HPDE6-E6E7 (cell line): ENCODE results near the gene PPP2R3A.
"Not testable (repeated sequence)": the region's sequence is repeated elsewhere in the genome, so short reads cannot be mapped to it uniquely, and the experiment has no call there.

Source experiments
- DNase-seq: peaks from one replicate; pipeline ENCODE4 v3.0.0; 2011; ENCODE audit warnings: missing footprints; ENCODE audit errors: extremely low spot score

Gene PPP2R3A

DNA sequence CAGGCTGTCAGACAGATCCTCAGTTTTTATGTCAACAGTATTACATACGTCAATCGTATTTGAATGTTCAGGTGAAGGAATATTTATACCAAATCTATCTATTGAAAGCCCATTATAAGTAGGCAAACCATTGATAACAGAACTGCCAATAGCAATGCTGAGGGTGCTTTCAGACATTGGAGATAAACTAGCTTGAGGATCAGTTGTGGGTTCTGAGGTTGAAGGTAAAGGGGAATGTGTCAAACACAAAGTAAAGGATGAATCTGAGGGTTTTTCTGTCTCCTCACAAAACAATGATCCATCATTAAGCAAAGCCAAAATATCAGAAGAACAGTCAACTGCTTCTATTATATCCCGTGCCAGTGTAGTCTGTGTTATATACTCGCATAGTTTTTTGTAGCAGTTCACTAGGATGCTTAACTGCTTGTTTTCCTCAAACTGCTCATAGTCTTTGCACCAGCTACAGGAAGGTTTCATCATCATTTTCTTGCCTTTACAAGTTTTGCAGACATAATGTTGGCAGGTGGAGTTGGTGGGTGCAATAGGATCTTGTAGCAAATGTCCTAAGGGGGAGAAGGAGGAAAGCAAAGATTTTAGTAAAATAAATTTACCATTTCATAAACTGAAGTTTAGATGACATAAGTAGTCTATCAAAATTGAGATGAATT, 186.8 kb downstream of the PPP2R3A start:
- no peak for DNase-seq

GRCh38 chr3:136152963-136153362, 187.4 kb downstream of the PPP2R3A start:
- no peak for DNase-seq

DNA sequence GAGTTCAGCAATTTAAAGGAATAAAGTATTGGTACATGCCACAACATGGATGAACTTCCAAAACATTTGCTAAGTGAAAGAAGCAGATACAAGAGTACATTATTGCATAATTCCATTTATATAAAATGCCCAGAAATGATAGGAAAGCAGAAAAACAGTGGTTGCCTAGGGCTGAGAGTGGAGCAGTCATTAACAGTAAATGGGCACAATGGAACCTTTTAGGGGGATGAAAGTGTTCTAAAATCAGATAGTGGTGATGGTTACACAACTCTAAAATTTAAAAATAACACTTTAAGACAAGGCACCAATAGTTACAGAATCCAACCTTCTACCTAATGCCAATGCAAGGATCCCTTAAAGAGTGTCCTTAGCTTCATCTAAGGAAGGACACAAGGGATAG, 196.0 kb downstream of the PPP2R3A start:
- no peak for DNase-seq

- no peak for DNase-seq
These were observed 196.8 kb downstream of the PPP2R3A start for GRCh38 chr3:136162322-136162721.

- not testable (repeated sequence) for DNase-seq
These were observed 198.1 kb downstream of the PPP2R3A start for GRCh38 chr3:136163607-136164006.

DNA sequence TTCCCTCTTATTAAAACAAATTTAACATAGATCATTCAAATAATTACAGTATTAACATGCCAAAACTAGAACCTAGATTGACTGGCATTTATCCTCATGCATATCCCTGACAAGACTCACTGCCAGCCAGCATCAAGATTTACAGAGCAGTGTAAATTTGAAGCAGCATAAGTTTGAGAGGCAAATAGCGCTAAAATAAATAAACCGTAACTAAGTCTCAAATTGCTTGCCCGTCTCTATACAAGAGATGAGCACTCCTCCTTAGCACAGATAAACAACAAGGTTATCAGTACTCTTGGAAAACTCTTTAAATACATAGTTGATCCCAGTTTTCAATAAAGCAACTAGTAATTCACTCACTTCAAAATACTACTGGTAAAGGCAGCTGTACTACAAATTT, 201.0 kb downstream of the PPP2R3A start:
- no peak for DNase-seq

GRCh38 chr3:136168236-136168635, 202.7 kb downstream of the PPP2R3A start:
- DNase-seq: not testable (repeated sequence)

GRCh38 chr3:136171097-136171542, 205.6 kb downstream of the PPP2R3A start:
- DNase-seq: peak; percentile 40

DNA sequence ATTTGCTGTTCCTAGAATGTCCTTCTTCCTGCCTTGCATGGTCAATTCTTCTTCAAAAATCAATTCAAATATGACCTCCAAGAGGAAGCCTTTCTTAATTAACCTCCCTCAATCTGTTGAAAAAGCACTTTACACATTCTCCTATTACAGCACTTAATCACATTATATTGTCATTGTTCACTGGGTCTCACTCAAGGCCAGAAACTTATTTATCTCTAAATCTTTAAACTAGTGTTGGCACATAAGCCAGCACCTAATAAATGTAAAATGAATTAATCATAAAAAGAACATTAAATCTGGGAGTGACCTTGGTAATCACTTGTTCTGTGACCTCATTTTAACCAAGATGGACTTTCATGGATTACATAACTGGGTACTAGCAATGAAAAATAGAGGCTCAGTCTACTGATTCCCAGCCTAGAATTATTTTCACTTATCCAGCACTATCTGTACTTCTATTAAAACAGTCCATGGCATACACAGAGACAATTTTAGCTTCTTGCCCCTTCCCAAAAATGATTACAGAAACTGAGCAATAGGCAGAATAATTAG, 208.5 kb downstream of the PPP2R3A start:
- DNase-seq: no peak

DNA sequence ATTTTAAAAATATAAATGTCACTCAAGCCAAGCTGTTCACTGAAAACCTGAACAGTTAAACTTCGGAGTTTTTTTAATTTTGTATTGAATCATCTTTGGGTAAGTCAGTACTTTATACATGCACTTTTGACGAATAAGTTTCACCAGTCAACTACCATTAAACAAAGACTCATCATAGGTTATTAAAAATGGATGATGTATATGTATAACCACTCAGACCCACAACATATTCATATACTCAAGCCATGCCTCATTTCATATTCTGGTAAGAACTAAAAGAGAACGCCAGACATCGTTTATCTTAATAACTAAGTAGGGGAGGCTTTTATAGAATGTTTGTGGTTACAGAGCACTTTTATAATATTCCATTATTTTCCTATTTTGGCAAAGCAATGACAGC, 212.3 kb downstream of the PPP2R3A start:
- DNase-seq: no peak

- DNase-seq: no peak
These were observed 216.2 kb downstream of the PPP2R3A start for GRCh38 chr3:136181741-136182140.

DNA sequence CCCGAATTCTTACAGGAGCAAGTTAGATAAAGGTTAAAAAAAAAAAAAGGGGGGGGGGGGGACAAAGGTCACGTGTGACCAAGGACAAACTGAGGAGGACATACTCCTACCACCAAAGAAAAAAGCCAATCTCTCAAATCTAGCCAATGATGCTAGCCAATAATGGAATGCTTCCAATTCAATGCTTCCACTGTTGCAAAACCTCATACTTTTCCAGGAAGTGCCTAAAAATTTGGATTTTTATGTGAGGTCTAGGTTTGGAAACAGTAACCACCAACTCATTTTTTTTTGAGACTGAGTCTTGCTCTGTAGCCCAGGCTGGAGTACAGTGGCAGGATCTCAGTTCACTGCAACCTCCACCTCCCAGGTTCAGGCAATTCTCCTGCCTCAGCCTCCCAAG, 219.2 kb downstream of the PPP2R3A start:
- DNase-seq: no peak

DNA sequence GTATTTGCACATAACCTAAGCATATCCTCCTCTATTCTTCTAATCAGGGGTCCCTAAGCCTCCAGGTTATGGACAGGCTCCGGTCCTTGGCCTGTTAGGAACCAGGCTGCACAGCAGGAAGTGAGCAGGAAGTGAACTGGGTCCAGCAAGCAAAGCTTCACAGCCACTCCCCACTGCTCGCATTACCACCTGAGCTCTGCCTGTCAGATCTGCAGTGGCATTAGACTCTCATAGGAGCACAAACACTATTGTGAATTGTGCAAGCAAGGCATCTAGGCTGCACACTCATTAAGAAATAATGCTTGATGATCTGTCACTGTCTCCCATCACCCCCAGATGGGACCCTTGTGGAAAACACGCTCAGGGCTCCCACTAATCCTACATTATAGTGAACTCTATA, 220.8 kb downstream of the PPP2R3A start:
- no peak for DNase-seq

DNA sequence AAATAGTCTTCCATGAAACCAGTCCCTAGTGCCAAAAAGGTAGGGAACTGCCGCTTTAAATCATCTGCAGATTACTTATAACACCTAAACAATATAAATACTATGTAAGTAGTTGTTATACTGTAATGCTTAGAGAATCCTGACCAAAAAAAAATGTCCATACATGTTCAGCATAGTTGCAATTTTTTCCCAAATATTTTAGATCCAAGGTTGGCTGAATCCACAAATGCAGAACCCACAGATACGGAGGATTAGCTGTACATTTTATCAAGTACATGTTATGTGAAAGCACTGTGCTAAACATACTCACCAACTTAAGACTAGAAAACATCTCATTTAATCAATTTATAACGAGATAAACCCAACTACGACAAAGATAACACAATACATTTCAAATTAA, 221.3 kb downstream of the PPP2R3A start:
- DNase-seq: no peak

DNA sequence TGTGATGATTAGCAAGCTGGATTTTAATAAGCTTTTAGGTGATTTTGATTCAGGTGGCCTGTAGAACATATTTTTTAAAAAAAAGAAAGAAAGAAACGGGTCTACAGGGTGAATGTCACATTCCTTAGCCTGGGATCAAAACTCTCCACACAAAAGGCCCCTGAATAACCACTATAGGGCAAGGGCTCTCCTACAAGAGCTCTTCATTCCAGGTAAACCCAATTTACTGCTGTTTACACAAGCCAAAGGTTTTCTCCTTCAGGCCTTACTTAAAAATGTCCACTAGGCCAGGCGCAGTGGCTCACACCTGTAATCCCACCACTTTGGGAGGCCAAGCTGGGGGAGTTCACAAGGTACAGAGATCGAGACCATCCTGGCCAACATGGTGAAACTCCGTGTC, 222.3 kb downstream of the PPP2R3A start:
- no peak for DNase-seq

GRCh38 chr3:136189043-136189442, 223.5 kb downstream of the PPP2R3A start:
- no peak for DNase-seq

- no peak for DNase-seq
These were observed 224.5 kb downstream of the PPP2R3A start for GRCh38 chr3:136189859-136190617.

DNA sequence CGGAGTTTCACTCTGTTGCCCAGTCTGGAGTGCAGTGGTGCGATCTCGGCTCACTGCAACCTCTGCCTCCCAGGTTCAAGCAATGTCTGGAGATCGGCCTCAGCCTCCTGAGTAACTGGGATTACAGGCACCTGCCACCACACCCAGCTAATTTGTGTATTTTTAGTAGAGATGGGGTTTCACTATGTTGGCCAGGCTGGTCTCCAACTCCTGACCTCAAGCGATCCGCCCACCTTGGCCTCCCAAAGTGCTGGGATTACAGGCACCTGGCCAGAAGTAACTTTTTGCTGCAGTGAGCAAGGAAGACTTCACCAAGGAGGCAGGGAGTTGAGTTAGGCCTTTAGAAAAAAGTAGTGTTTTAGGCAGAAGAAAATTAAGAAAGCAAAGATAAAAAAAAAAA, 226.7 kb downstream of the PPP2R3A start:
- DNase-seq: not testable (repeated sequence)

DNA sequence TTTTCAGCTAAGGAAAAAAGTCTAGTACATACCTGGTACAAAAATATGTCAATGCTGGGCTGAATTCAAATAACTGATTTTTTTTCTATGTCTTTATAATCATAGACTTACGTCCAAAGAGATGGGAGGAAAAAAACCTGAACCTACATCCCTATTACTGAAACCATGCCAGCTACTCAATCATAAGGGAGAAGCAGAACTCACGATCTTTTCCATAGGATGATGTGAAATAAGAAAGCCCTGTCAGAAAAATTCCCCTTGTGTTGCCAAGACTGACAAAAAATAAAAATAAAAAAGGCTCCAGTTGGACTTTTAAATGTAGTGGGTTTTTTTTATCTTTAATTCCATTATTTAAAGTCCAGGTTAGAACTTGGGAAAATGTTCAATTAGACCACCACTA, 227.3 kb downstream of the PPP2R3A start:
- DNase-seq: no peak

- DNase-seq: no peak
These were observed 227.9 kb downstream of the PPP2R3A start for GRCh38 chr3:136193278-136194054.

DNA sequence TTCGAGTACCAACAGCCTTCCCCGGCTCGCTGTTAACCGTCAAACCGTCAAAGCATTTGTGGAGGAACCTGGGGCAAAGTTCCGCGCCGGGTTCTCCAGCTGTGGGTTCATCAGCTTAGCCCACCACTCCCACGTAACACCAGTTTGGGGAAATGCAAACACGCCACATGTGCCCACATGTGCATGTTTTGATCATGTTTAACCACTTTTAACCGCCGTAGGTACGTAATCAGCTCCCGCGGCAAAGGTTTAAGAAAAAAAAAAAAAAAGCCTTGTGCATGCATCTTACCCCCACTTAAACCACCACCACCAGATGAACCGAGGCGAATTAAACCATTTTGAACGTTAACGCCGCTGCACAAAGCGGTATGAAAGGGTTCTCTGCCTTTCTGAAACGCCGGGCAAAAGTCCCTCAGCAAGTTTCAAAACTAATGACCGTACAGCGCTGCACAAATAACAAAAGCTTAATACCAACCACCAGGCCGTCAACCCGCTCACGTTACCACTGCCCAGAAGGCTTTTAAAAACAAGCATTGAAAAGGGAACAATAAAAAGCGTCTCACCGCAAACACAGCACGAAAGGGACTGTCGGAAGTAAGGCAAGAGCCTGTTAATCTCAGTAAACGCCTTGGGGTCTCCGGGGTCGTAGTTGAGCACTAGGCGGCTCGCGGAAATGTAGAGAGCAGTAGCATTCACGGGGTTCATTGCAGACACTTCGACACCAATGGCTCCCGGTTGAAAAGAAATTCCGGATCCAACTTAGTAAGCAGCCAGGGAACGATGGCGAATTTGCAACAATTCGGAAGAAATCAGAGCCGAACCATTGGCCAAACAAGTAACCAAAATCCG, 229.1 kb downstream of the PPP2R3A start:
- no peak for DNase-seq
